Middle frontal gyrus (tissue), 1 donor: Measurements from ENCODE around the gene VSIR.

ENCODE experiments used
- DNase-seq: peaks from one replicate; pipeline ENCODE4 v3.0.0-alpha.2; 2015; ENCODE audit warnings: low spot score; ENCODE audit errors: extremely low spot score

VSIR gene

GRCh38 chr10:71773221-71773971, at the start of gene VSIR:
Gene VSIR, minus strand, starts transcription at chr10:71773520. Its CDS starts 81 bp downstream, at chr10:71773439.
- peak; percentile 33 for DNase-seq

- DNase-seq: no peak
These were observed 48.8 kb upstream of the VSIR start for GRCh38 chr10:71821909-71822763.

- DNase-seq: no peak
These were observed 47.6 kb upstream of the VSIR start for GRCh38 chr10:71820966-71821365.

GRCh38 chr10:71819985-71820384, 46.7 kb upstream of the VSIR start:
- no peak for DNase-seq

- DNase-seq: no peak
These were observed 46.1 kb upstream of the VSIR start for GRCh38 chr10:71819441-71819861.

- DNase-seq: no peak
These were observed 45.4 kb upstream of the VSIR start for GRCh38 chr10:71818674-71819260.

- DNase-seq: no peak
These were observed 44.7 kb upstream of the VSIR start for GRCh38 chr10:71817831-71818655.

GRCh38 chr10:71816936-71817618, 43.8 kb upstream of the VSIR start:
- no peak for DNase-seq

- DNase-seq: no peak
These were observed 43.1 kb upstream of the VSIR start for GRCh38 chr10:71816421-71816851.

- DNase-seq: no peak
These were observed 42.3 kb upstream of the VSIR start for GRCh38 chr10:71815515-71816130.

GRCh38 chr10:71814922-71815411, 41.6 kb upstream of the VSIR start:
- no peak for DNase-seq

GRCh38 chr10:71812913-71813590, 39.7 kb upstream of the VSIR start:
- DNase-seq: no peak

- DNase-seq: no peak
These were observed 38.9 kb upstream of the VSIR start for GRCh38 chr10:71812016-71812912.

GRCh38 chr10:71811351-71811750, 38.0 kb upstream of the VSIR start:
- DNase-seq: no peak

GRCh38 chr10:71810048-71810750, 36.9 kb upstream of the VSIR start:
- DNase-seq: no peak

- DNase-seq: no peak
These were observed 36.3 kb upstream of the VSIR start for GRCh38 chr10:71809628-71810027.

GRCh38 chr10:71807557-71808510, 34.5 kb upstream of the VSIR start:
- DNase-seq: no peak
